A204.1 (cell line): ENCODE measurements around the gene TRIM63.
"Not testable (repeated sequence)": the region's sequence is repeated elsewhere in the genome, so short reads cannot be mapped to it uniquely, and the experiment has no call there.

Experiments
- FAIRE-seq: peaks from 2 replicates; lab custom pipeline; 2012; peaks lifted over from hg19 to GRCh38; lab: Jason Lieb, UNC

Gene TRIM63

GRCh38 chr1:26067432-26067911, at the start of gene TRIM63:
TSS of gene TRIM63 (minus strand) at chr1:26067630. CDS start at chr1:26067494, 136 bp downstream.
- no peak for FAIRE-seq

DNA sequence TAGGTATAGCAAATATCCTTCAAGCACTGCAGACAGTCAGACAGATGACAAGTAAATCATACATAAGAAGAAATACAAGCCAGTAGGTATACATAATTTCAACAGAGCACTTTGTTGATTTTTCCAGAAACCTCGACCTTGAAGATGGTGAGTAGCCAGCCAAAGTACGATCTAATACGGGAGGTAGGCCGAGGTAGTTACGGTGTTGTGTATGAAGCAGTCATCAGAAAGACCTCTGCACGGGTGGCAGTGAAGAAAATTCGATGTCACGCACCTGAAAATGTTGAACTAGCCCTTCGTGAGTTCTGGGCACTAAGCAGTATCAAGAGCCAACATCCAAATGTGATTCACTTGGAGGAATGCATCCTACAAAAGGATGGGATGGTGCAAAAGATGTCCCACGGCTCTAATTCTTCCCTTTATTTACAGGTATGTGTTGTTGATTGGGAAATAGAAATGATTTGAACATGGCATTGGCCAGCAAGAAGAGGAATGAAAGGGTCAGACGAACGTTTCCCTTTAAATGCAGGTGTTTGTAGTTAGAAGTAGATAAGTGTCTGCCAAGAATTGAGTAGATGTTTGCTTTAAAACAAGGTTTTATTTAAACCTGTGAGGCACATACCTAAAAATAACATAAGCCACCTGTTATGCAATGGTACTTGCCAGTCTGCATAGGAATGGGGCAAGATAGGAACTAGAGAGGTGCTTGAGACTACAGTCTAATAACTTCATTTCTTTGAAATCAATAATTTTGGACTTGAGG, 46.9 kb upstream of the TRIM63 start:
- FAIRE-seq = no peak

GRCh38 chr1:26112407-26112775, 45.0 kb upstream of the TRIM63 start:
- no peak for FAIRE-seq

DNA sequence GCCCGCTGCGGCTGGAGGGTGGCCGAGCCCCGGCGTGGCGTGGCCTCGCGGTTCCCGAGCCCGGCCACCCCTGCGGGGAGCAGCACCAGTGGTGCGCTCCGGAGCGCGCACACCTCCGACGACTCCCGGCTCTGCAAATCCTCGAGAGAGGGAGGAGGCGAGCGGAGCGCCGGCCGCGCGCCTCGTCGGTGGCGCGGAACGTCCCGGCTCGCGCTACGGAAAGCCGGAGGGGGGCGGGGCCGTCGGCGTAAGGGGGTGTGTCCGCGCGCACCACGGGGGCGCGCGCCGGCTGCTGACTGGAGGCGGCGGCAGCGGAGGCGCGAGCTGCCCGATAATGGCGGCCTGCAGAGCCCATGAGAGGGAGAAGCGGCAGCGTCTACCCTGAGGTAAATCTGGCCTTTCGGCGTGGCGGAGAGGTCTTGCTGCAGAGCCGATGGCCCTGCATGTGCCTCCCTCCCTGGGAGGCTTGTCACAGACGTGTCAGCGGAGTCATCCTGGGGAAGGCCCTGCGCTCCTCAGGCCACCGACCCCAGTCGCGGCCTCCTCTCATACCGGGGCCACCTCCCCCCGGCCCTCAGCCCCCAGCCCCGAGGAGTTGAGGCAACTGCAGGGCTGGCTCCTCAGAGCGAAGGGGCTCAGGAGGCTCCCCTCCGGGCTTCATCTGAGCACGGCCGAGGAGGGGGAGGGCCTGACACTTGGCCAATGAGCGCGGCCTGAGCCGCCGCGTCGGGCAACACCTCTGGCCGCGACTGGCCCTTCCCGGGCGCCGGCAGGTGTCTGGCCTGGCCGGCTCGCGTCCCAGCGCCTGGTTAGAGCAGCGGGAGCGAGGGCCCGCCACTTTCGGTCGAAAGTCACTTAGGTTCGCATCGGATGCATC, 44.3 kb upstream of the TRIM63 start, which contains the start of gene PDIK1L:
Gene PDIK1L, plus strand, starts transcription at position 295 of the 877 bp plus-strand sequence. CDS start 2,485 bp downstream, outside the sequence.
- no peak for FAIRE-seq

DNA sequence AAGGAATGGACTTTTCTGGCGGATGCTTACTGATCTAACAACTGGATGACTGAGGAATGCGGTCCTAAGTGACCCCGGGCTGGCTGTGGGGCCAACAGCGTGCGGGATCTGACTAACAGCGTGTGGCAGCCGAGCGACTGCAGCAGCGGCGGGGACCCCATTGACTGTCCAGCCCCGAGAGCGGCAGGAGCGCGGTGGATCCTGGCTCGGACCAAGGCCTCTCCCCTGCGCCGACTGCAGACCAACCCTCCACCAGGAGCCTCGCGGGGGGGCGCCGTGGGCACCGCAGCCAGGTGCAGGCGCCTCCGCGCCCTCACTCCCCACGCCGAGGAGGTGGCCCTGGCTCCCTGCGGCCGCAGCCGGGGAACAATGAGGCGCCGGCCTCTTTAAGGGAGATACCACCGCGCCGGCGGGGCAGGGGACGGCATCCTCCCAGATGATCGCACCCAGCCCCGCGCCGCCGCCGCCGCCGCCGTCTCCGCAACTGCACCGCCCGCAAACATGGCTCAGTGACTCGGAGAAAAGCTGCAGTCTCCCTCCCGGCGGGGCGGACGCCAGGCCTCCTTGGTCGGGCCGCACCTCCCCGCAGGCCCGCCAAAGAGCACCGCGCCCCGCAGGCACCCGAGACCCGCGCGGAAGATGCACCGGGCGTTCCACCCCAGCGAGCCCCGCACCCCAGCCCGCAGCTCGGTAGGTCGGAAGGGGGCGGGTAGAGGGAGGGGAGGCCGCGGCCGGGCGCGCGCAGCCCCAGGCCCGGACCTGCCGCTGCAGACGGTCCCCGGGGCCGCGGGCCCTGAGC, 43.5 kb upstream of the TRIM63 start:
- FAIRE-seq = no peak

- FAIRE-seq = no peak
Measured at GRCh38 chr1:26109229-26110164, 42.1 kb upstream of the TRIM63 start.

DNA sequence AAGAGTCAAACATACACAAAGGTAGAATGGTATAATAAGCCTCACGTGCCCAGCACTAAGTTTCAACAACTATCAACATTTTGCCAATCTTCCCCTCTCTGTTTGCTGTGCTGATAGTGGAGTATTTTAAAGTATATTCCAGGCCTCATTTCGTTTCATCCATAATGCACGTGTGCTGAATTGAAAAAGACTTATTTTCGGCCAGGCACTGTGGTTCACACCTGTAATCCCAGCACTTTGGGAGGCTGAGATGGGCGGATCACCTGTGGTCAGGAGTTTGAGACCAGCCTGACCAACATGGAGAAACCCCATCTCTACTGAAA, 37.8 kb upstream of the TRIM63 start:
- not testable (repeated sequence) for FAIRE-seq

GRCh38 chr1:26102526-26102925, 35.1 kb upstream of the TRIM63 start:
- no peak for FAIRE-seq

GRCh38 chr1:26102119-26102518, 34.7 kb upstream of the TRIM63 start:
- FAIRE-seq = no peak

DNA sequence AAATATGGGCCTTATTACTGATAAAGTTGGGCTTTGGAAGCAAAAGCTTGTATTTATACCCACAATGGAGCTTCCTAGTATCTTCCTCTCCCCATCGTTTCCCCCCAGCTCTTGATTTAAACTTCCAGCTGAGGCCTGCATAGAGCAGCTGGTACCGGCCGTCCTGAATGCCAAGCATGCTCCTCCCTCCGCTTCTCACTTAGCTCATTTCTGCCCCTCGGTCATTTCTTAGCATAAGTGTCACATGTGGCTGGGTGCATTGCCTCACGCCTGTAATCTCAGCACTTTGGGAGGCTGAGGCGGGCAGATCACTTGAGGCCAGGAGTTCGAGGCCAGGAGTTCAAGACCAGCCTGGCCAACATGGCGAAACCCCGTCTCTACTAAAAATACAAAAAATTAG, 32.8 kb upstream of the TRIM63 start:
- FAIRE-seq = not testable (repeated sequence)

DNA sequence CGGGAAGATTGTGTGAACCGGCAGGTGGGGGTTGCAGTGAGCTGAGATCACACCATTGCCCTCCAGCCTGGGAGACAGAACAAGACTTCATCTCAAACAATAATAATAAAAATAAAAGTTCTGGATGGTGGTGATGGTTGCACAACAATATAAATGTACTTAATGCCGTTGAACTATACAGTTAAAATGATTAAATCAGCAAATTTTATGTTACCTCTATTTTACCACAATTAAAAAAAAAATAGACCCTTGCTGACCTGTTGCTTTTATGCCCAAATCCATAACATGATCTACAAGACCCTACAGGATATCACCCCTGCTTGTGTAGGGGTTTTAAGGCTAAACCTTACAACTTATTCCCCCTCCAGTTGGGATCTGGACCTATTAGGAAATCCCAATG, 32.4 kb upstream of the TRIM63 start:
- no peak for FAIRE-seq

- FAIRE-seq = no peak
Measured at GRCh38 chr1:26098602-26099001, 31.2 kb upstream of the TRIM63 start.

- FAIRE-seq = no peak
Measured at GRCh38 chr1:26097696-26098095, 30.3 kb upstream of the TRIM63 start.

- FAIRE-seq = no peak
Measured at GRCh38 chr1:26096471-26096870, 29.0 kb upstream of the TRIM63 start.

DNA sequence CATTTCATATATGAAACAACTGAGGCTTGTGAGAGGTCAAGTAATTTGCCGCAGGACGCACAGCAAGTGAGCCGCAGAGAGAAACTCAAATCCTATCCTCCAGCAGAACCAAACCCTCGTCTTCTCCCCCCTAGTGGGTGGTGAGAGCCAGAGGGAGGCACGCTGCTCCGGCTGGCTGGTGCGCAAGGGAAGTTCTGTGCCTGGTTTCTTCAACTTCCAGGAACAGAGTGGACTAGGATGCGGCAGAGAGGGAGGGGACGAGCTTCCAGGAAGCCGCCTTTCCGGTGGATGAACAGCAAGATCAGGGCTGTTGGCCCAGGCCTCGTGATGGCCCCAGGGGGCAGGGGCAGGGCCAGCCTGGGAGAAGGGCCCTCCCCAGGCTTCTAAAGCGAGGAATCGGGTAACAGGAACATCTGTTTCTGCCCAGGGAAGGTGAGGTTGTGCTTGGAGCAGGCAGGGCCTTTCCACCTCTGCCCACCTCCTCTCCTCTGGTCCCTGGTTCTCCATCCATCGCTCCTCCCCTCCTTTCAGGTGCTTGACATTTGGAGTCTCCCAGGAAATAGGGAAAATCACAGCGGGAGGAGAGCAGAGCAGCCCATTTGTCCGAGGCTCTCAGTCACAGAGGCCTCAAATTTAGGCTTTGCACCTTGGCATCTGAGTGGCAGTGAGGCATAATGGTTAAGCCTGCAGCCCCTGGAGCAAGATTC, 27.4 kb upstream of the TRIM63 start:
- FAIRE-seq = no peak

- no peak for FAIRE-seq
Measured at GRCh38 chr1:26094076-26094669, 26.7 kb upstream of the TRIM63 start.

DNA sequence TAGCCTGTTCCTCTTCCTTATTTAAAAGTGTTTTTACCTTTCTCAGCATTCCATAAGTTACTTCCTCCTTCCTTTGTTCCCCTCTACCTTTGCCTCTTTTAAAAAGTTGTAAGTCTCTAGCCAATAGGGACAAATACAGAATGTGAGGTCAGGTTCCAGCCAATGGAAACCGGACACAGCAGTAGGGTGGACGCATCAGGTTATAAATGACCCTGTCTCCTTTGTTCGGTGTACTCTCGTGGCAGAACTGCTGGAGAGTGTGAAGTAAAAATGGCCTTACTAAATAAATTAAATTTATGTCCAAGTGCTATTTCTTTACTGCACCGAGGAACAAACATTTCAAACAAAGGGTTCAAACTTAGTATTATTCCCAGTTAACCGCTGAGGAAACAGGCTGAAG, 26.1 kb upstream of the TRIM63 start:
- not testable (repeated sequence) for FAIRE-seq

DNA sequence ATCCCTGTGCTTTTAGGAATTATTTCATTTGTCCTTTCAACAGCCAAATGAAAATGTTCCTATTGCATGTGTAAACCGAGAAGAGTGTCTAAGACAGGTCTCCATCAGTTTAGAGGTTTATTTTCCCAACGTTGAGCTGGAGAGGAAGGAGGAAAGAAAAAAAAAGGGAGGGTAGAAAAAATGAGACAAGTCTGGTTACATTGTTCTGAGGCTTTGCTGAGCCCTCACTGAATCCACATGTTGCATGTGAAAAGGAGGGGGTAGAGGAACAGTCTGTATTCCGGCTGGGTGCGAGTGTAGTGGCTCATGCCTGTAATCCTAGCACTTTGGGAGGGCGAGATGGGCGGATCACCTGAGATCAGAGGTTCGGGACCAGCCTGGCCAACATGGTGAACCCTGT, 25.0 kb upstream of the TRIM63 start:
- FAIRE-seq = no peak

- FAIRE-seq = no peak
Measured at GRCh38 chr1:26090893-26091292, 23.5 kb upstream of the TRIM63 start.

DNA sequence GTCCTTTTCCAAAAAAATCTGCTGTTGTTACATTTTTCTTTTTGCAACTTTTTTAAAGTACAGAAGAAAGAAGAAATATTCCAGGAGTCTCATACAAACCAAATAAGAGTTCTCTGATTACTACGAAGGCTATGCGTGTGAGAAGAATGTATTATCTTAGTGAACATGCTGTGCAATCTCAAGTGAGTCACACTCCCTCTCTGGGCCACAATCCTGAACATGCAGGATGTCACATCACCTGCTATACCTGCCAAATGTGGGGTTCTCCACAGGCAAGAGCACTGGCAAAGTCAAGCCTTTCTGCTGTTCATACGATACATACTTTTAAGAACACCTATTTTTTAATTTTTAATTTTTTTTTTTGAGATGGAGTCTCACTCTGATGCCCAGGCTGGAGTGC, 21.7 kb upstream of the TRIM63 start:
- FAIRE-seq = no peak
